Activated CD4-positive, alpha-beta T cell treated with anti-CD3 and anti-CD28 coated beads for 36 hours (primary cell): ENCODE measurements around the gene ARCN1. TPM values are rescaled to one million over a fixed set of nuclear protein-coding genes. Genes with fewer than 3 reads are reported as not detected.

Source experiments
- ATAC-seq: fragments of 200-7000 bp; cut with Tn5 transposase; one replicate; pipeline ENCODE4 v1.10.0; 2021; ENCODE audit warnings: mild to moderate bottlenecking, moderate library complexity
- CTCF ChIA-PET: fragments of 350-600 bp; sonication (Branson Sonifier 250); formaldehyde crosslinking; loops from one replicate; lab custom pipeline; 2021; ENCODE audit warnings: antibody characterized with exemption; lab: Charles Lee
- POLR2A ChIA-PET: fragments of 350-600 bp; sonication (Branson Sonifier 250); formaldehyde crosslinking; loops from one replicate; lab custom pipeline; 2021; ENCODE audit warnings: antibody characterized with exemption, inconsistent platforms; lab: Charles Lee
- DNase-seq: peaks from one replicate; pipeline ENCODE4 v3.0.0-alpha.2; 2020
- H3K27ac Mint-ChIP-seq: one replicate; pipeline ENCODE4 v1.8.0; 2021; ENCODE audit warnings: mixed read lengths
- H3K27me3 Mint-ChIP-seq: one replicate; pipeline ENCODE4 v1.8.0; 2021; ENCODE audit warnings: mixed read lengths
- H3K36me3 Mint-ChIP-seq: one replicate; pipeline ENCODE4 v1.8.0; 2021; ENCODE audit warnings: low read depth, mixed read lengths
- H3K4me1 Mint-ChIP-seq: one replicate; pipeline ENCODE4 v1.8.0; 2021; ENCODE audit warnings: mixed read lengths
- H3K4me3 Mint-ChIP-seq: one replicate; pipeline ENCODE4 v1.8.0; 2021; ENCODE audit warnings: mild to moderate bottlenecking, moderate library complexity, mixed read lengths
- H3K9me3 Mint-ChIP-seq: one replicate; pipeline ENCODE4 v1.8.0; 2021; ENCODE audit warnings: low read depth, mixed read lengths
- intact Hi-C, 2 experiments: fragments of 100-400 bp; cut with DNase I in 1 of 2; cut with micrococcal nuclease in 1 of 2; formaldehyde crosslinking; loops; one replicate each; pipeline versions ENCODE4 v1.14.2 to v1.15.1; 2022 to 2024; cut with DNase I, micrococcal nuclease
- total RNA-seq, 2 experiments: library from RNA; stranded (reverse); gene quantifications; one replicate each; pipeline ENCODE4 v1.2.3, GENCODE V29; 2021

ARCN1 gene
- 100 to 1,000 TPM; 148 to 154 TPM for total RNA-seq

- POLR2A ChIA-PET = interaction anchor here (0.5 to 0.7 kb wide), 3 partner anchors 170 to 348 kb away, joined by 3 to 4 read pairs (median 4); no protein-coding TSS in a partner anchor
- Mint-ChIP-seq H3K27me3 (no peaks in the 10 kb centered on the region), H3K4me1 (peaks cover 44% of the 10 kb centered on the region), H3K4me3 (peak within 1 kb of the TSS; percentile 89), H3K36me3 (peaks cover 20% of the 10 kb centered on the region), H3K27ac (peak within 1 kb of the TSS; percentile 96), H3K9me3 (no peaks in the 10 kb centered on the region)
- intact Hi-C loops = loop anchor here (1.0 to 5.0 kb wide), 12 partner anchors 35 to 570 kb away; partner anchors contain the start of genes ATP5MG (in 1 of the 2), CENATAC (in 1 of the 2), KMT2A (in 1 of the 2) and PHLDB1 (in 1 of the 2)
- CTCF ChIA-PET = interaction anchor here (0.6 to 1.2 kb wide), 5 partner anchors 38 to 458 kb away, joined by 3 read pairs; partner anchors contain the start of gene SLC37A4
- peak; percentile 88 for DNase-seq
- ATAC-seq = peak; percentile 80
Observed at GRCh38 chr11:118572061-118572980, at the start of gene ARCN1. Gene ARCN1 (plus strand): TSS chr11:118572409. CDS start chr11:118572548, 139 bp downstream.

GRCh38 chr11:118522571-118523072 lies 49.6 kb upstream of the ARCN1 start:
- ATAC-seq (no peak), DNase-seq (no peak)
- POLR2A ChIA-PET = no interaction called here
- no peaks in the 10 kb centered on the region for H3K9me3 Mint-ChIP-seq
- no peaks in the 10 kb centered on the region for H3K27me3 Mint-ChIP-seq
- H3K36me3 Mint-ChIP-seq = peaks cover 35% of the 10 kb centered on the region
- H3K27ac Mint-ChIP-seq = no peak overlapping the region
- intact Hi-C loops = no loop called here
- CTCF ChIA-PET = no interaction called here
- peaks cover 4% of the 10 kb centered on the region for H3K4me1 Mint-ChIP-seq
- H3K4me3 Mint-ChIP-seq = no peak overlapping the region

GRCh38 chr11:118524356-118524755 lies 47.9 kb upstream of the ARCN1 start:
- DNase-seq = no peak
- H3K9me3 Mint-ChIP-seq = no peaks in the 10 kb centered on the region
- no peak for ATAC-seq
- ChIA-PET POLR2A (no interaction called here), CTCF (no interaction called here)
- H3K4me1 Mint-ChIP-seq = peaks cover 11% of the 10 kb centered on the region
- no peak overlapping the region for H3K27ac Mint-ChIP-seq
- H3K27me3 Mint-ChIP-seq = no peaks in the 10 kb centered on the region
- H3K4me3 Mint-ChIP-seq = no peak overlapping the region
- H3K36me3 Mint-ChIP-seq = peaks cover 33% of the 10 kb centered on the region
- intact Hi-C loops = no loop called here

GRCh38 chr11:118524757-118525470 lies 47.3 kb upstream of the ARCN1 start:
- Mint-ChIP-seq H3K4me1 (peaks cover 17% of the 10 kb centered on the region), H3K9me3 (no peaks in the 10 kb centered on the region), H3K36me3 (peaks cover 28% of the 10 kb centered on the region), H3K27ac (peak overlapping the region; percentile 39), H3K27me3 (no peaks in the 10 kb centered on the region), H3K4me3 (no peak overlapping the region)
- ATAC-seq = no peak
- no peak for DNase-seq
- intact Hi-C loops = no loop called here
- ChIA-PET POLR2A (interaction anchor here (0.6 kb wide), 1 partner anchor 267 kb away, joined by 3 read pairs; no protein-coding TSS in a partner anchor), CTCF (no interaction called here)

DNA sequence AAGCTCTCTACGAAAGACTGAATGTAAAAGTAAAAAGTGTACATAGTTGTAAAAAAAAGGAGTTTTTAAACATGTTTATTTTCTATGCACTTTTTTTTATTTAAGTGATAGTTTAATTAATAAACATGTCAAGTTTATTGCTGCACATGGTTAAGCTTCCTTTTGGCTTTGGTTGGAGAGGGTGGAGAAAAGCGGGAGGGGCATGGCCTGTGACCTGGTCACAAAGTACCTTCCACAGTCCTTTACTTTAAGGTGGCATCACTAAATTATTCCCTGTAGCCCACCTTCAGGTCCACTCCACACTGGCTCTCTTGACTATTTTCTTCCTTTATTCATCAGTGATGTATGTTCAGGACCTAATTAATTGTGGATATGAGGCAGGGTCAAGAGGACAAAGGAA lies 45.5 kb upstream of the ARCN1 start:
- ChIA-PET CTCF (interaction anchor here (0.7 kb wide), 2 partner anchors 109 to 128 kb away, joined by 3 read pairs; no protein-coding TSS in a partner anchor), POLR2A (interaction anchor here (0.6 kb wide), 1 partner anchor 65 kb away, joined by 3 read pairs; no protein-coding TSS in a partner anchor)
- Mint-ChIP-seq H3K27me3 (no peaks in the 10 kb centered on the region), H3K4me1 (peaks cover 25% of the 10 kb centered on the region), H3K4me3 (no peak overlapping the region), H3K36me3 (peaks cover 12% of the 10 kb centered on the region), H3K9me3 (no peaks in the 10 kb centered on the region), H3K27ac (no peak overlapping the region)
- DNase-seq = no peak
- intact Hi-C loops = no loop called here
- ATAC-seq = no peak

- Mint-ChIP-seq H3K4me1 (peaks cover 27% of the 10 kb centered on the region), H3K4me3 (no peak within 1 kb of the TSS), H3K27me3 (no peaks in the 10 kb centered on the region), H3K36me3 (peaks cover 8% of the 10 kb centered on the region), H3K9me3 (no peaks in the 10 kb centered on the region), H3K27ac (no peak within 1 kb of the TSS)
- no peak for ATAC-seq
- ChIA-PET CTCF (interaction anchor here (0.6 to 0.8 kb wide), 4 partner anchors 9 to 1122 kb away, joined by 3 read pairs; no protein-coding TSS in a partner anchor), POLR2A (no interaction called here)
- intact Hi-C loops = no loop called here
- no peak for DNase-seq
Observed at GRCh38 chr11:118527109-118527508, 45.1 kb upstream of the ARCN1 start, which contains the start of gene TTC36. Gene TTC36 (plus strand): TSS chr11:118527474. CDS start chr11:118527495, 21 bp downstream.

- CTCF ChIA-PET = interaction anchor here (1.2 to 1.4 kb wide), 2 partner anchors 33 to 233 kb away, joined by 4 to 7 read pairs; no protein-coding TSS in a partner anchor
- Mint-ChIP-seq H3K9me3 (no peaks in the 10 kb centered on the region), H3K27ac (no peak overlapping the region), H3K4me3 (no peak overlapping the region), H3K4me1 (peaks cover 27% of the 10 kb centered on the region), H3K36me3 (peaks cover 2% of the 10 kb centered on the region), H3K27me3 (no peaks in the 10 kb centered on the region)
- intact Hi-C loops = no loop called here
- DNase-seq (no peak), ATAC-seq (no peak)
- POLR2A ChIA-PET = no interaction called here
Observed at GRCh38 chr11:118528511-118528910, 43.7 kb upstream of the ARCN1 start.

GRCh38 chr11:118529584-118530175 lies 42.5 kb upstream of the ARCN1 start:
- CTCF ChIA-PET = interaction anchor here (0.8 to 1.0 kb wide), 2 partner anchors 21 to 71 kb away, joined by 3 read pairs; no protein-coding TSS in a partner anchor
- ATAC-seq = no peak
- no peaks in the 10 kb centered on the region for H3K9me3 Mint-ChIP-seq
- POLR2A ChIA-PET = interaction anchor here (0.5 kb wide), 1 partner anchor 89 kb away, joined by 4 read pairs; no protein-coding TSS in a partner anchor
- no peak for DNase-seq
- no peaks in the 10 kb centered on the region for H3K27me3 Mint-ChIP-seq
- no peaks in the 10 kb centered on the region for H3K36me3 Mint-ChIP-seq
- H3K27ac Mint-ChIP-seq = peak overlapping the region; percentile 64
- peak overlapping the region; percentile 82 for H3K4me3 Mint-ChIP-seq
- peaks cover 27% of the 10 kb centered on the region for H3K4me1 Mint-ChIP-seq
- intact Hi-C loops = loop anchor here (2.0 to 5.0 kb wide), 2 partner anchors 38 to 43 kb away; partner anchors contain the start of genes ARCN1 (in 1 of the 2) and IFT46 (in 1 of the 2)

- H3K36me3 Mint-ChIP-seq = peaks cover 3% of the 10 kb centered on the region
- peak overlapping the region; percentile 64 for H3K27ac Mint-ChIP-seq
- DNase-seq (no peak), ATAC-seq (no peak)
- peaks cover 27% of the 10 kb centered on the region for H3K4me1 Mint-ChIP-seq
- CTCF ChIA-PET = interaction anchor here (0.6 to 1.0 kb wide), 4 partner anchors 22 to 414 kb away, joined by 3 to 5 read pairs (median 4); no protein-coding TSS in a partner anchor
- intact Hi-C loops = loop anchor here (2.0 to 5.0 kb wide), 2 partner anchors 37 to 43 kb away; partner anchors contain the start of genes ARCN1 (in 1 of the 2) and IFT46 (in 1 of the 2)
- H3K4me3 Mint-ChIP-seq = peak overlapping the region; percentile 82
- no peaks in the 10 kb centered on the region for H3K27me3 Mint-ChIP-seq
- POLR2A ChIA-PET = interaction anchor here (0.5 to 0.6 kb wide), 2 partner anchors 42 to 90 kb away, joined by 4 read pairs; no protein-coding TSS in a partner anchor
- no peaks in the 10 kb centered on the region for H3K9me3 Mint-ChIP-seq
Observed at GRCh38 chr11:118530180-118530682, 42.0 kb upstream of the ARCN1 start.
